ENCODE data around the gene DHRSX. TPM values are rescaled to one million over a fixed set of nuclear protein-coding genes. Genes with fewer than 3 reads are reported as not detected.

The DHRSX gene
- total and polyA plus RNA-seq, 2 donors (not counting 1 experiment from before 2014, with no cell fraction given): 18.8 to 39.0 TPM

- TF ChIP-seq CTCF (IDR thresholded peaks at IDR 0.05) (no peak), EZH2 (IDR thresholded peaks at IDR 0.05; ENCODE audit: borderline replicate concordance, insufficient read depth, low read depth, low read length, poor library complexity, severe bottlenecking) (no peak)
- Histone ChIP-seq H3K27ac (ENCODE audit: low read length in 2 of 2) (no peak overlapping the region), H3K4me3 (ENCODE audit: control extremely low read depth in 1 of 5, extremely low read depth in 1 of 5, insufficient read depth in 1 of 5, low read depth in 2 of 5, low read length in 4 of 5) (no peak overlapping the region), H3K9me3 (ENCODE audit: control extremely low read depth in 1 of 3, control insufficient read depth in 2 of 3, insufficient read depth in 1 of 3, low read length in 2 of 3) (peaks cover 0 to 10% (median 0%) of the 10 kb centered on the region in 3 donors), H4K20me1 (ENCODE audit: control insufficient read depth, insufficient read depth, low read length, poor library complexity, severe bottlenecking) (no peaks in the 10 kb centered on the region), H3K4me1 (ENCODE audit: control insufficient read depth in 2 of 2, insufficient read depth in 2 of 2, low read length in 2 of 2) (peaks cover 9 to 20% of the 10 kb centered on the region in 2 donors), H3K27me3 (replicated peaks in 1 of 4; ENCODE audit: control extremely low read depth in 1 of 4, control insufficient read depth in 3 of 4, insufficient read depth in 4 of 4, low read length in 3 of 4) (no peaks in the 10 kb centered on the region), H3K4me2 (replicated peaks; ENCODE audit: low read depth, low read length, poor library complexity, severe bottlenecking) (no peak overlapping the region), H3K36me3 (replicated peaks in 1 of 2; ENCODE audit: control extremely low read depth in 1 of 2, control insufficient read depth in 1 of 2, extremely low read depth in 1 of 2, insufficient read depth in 2 of 2, low read length in 1 of 2) (peaks cover 0 to 6% of the 10 kb centered on the region in 2 experiments), H3K79me2 (ENCODE audit: control insufficient read depth, insufficient read depth, low read length) (peaks cover 19% of the 10 kb centered on the region), H3K9ac (ENCODE audit: low read length) (no peak overlapping the region), H2AFZ (ENCODE audit: insufficient read depth, low read depth, low read length, poor library complexity, severe bottlenecking) (no peak overlapping the region)
- Mint-ChIP-seq H3K4me3 (no peak overlapping the region), H3K4me1 (peaks cover 37% of the 10 kb centered on the region), H3K9me3 (ENCODE audit: insufficient read depth) (peaks cover 2% of the 10 kb centered on the region), H3K27ac (peak overlapping the region; percentile 1), H3K27me3 (no peaks in the 10 kb centered on the region)
- WGBS (ENCODE audit: insufficient coverage): 86% methylated on average over 5 of the region's 12 CpGs
- intact Hi-C loops (cut with micrococcal nuclease): no loop called here
- CTCF ChIA-PET: no interaction called here
- ATAC-seq (ENCODE audit: low read depth): no peak
- DNase-seq: no peak
- POLR2A ChIA-PET: no interaction called here
Observed at GRCh38 chrX:2434270-2435163, 66.3 kb downstream of the DHRSX start.

DNA sequence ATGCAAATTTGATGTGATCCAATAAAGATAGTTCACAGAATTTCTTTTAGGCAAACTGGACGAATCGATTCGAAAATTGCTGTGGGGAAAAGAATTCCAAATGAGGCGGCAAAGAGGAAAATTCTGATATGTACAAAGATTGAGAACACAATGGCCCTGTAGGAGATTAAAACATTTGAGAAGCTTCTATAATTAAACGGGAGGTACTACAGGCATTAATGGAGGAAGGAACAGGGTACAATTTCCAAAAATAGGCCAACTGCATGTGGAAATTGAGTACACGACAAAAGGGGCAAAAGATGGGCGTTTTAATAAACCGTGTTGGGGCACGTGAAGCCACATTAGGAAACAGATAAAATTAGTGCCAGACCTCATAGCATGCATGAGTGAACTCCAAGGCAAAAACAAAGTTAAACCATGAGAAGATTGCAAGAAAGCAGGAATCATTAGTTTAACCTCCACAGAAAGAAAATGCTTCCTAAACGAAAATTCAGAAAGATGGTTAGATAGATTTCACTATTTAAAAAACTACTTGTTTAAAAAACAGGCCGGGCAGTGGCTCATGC is 68.4 kb downstream of the DHRSX start:
- CTCF ChIA-PET: no interaction called here
- 43% methylated on average over 9 of the region's 11 CpGs for WGBS (ENCODE audit: insufficient coverage)
- Histone ChIP-seq H3K9ac (ENCODE audit: low read length) (peak overlapping the region; percentile 45), H3K4me3 (ENCODE audit: control extremely low read depth in 1 of 5, extremely low read depth in 1 of 5, insufficient read depth in 1 of 5, low read depth in 2 of 5, low read length in 4 of 5) (peak overlapping the region in 1 of 5 experiments; percentile 39), H2AFZ (ENCODE audit: insufficient read depth, low read depth, low read length, poor library complexity, severe bottlenecking) (peak overlapping the region; percentile 66), H3K4me1 (ENCODE audit: control insufficient read depth in 2 of 2, insufficient read depth in 2 of 2, low read length in 2 of 2) (peaks cover 9 to 20% of the 10 kb centered on the region in 2 donors), H3K79me2 (ENCODE audit: control insufficient read depth, insufficient read depth, low read length) (peaks cover 24% of the 10 kb centered on the region), H3K9me3 (ENCODE audit: control extremely low read depth in 1 of 3, control insufficient read depth in 2 of 3, insufficient read depth in 1 of 3, low read length in 2 of 3) (peaks cover 1 to 10% (median 3%) of the 10 kb centered on the region in 3 donors), H3K4me2 (replicated peaks; ENCODE audit: low read depth, low read length, poor library complexity, severe bottlenecking) (peak overlapping the region; percentile 63), H3K36me3 (replicated peaks in 1 of 2; ENCODE audit: control extremely low read depth in 1 of 2, control insufficient read depth in 1 of 2, extremely low read depth in 1 of 2, insufficient read depth in 2 of 2, low read length in 1 of 2) (peaks cover 0 to 3% of the 10 kb centered on the region in 2 experiments), H3K27ac (ENCODE audit: low read length in 2 of 2) (peak overlapping the region; percentile 39 to 65), H3K27me3 (replicated peaks in 1 of 4; ENCODE audit: control extremely low read depth in 1 of 4, control insufficient read depth in 3 of 4, insufficient read depth in 4 of 4, low read length in 3 of 4) (no peaks in the 10 kb centered on the region), H4K20me1 (ENCODE audit: control insufficient read depth, insufficient read depth, low read length, poor library complexity, severe bottlenecking) (no peaks in the 10 kb centered on the region)
- DNase-seq (peak; percentile 39), ATAC-seq (ENCODE audit: low read depth) (no peak)
- Mint-ChIP-seq H3K27ac (peak overlapping the region; percentile 37), H3K4me1 (peaks cover 37% of the 10 kb centered on the region), H3K9me3 (ENCODE audit: insufficient read depth) (peaks cover 2% of the 10 kb centered on the region), H3K4me3 (peak overlapping the region; percentile 13), H3K27me3 (no peaks in the 10 kb centered on the region)
- TF ChIP-seq EZH2 (IDR thresholded peaks at IDR 0.05; ENCODE audit: borderline replicate concordance, insufficient read depth, low read depth, low read length, poor library complexity, severe bottlenecking) (no peak), CTCF (IDR thresholded peaks at IDR 0.05) (no peak)
- intact Hi-C loops (cut with micrococcal nuclease): no loop called here
- POLR2A ChIA-PET: no interaction called here
